Mesenteric fat pad (tissue), 1 donor: ENCODE data around the gene GATAD2A. TPM values are rescaled to one million over a fixed set of nuclear protein-coding genes. Genes with fewer than 3 reads are reported as not detected.
"Not testable (repeated sequence)": the region's sequence is repeated elsewhere in the genome, so short reads cannot be mapped to it uniquely, and the experiment has no call there.

ENCODE experiments used
- DNase-seq: peaks from one replicate; pipeline ENCODE4 v3.0.0-alpha.2; 2020; ENCODE audit warnings: low spot score
- long read RNA-seq: library from polyadenylated mRNA; unstranded; transcript quantifications from one replicate; pipeline ENCODE4 v2.0.0, GENCODE V29; 2020
- total RNA-seq: library from RNA; stranded (reverse); fragmentation: NEBNext Ultra II Directional; extraction: Animal tissue kit (Norgen Biotek cat#: 25700); gene quantifications from one replicate; pipeline ENCODE4 v1.2.1, GENCODE V29; 2021
- donor health status: DM: yes; HTN: yes; CAD: no.

GATAD2A gene
- 98.9 TPM for total RNA-seq
- long read RNA-seq, partial matches to known transcripts: 37 of 69 reads
- long read RNA-seq, other reads (novel, unspliced or antisense): 32 of 69 reads

DNA sequence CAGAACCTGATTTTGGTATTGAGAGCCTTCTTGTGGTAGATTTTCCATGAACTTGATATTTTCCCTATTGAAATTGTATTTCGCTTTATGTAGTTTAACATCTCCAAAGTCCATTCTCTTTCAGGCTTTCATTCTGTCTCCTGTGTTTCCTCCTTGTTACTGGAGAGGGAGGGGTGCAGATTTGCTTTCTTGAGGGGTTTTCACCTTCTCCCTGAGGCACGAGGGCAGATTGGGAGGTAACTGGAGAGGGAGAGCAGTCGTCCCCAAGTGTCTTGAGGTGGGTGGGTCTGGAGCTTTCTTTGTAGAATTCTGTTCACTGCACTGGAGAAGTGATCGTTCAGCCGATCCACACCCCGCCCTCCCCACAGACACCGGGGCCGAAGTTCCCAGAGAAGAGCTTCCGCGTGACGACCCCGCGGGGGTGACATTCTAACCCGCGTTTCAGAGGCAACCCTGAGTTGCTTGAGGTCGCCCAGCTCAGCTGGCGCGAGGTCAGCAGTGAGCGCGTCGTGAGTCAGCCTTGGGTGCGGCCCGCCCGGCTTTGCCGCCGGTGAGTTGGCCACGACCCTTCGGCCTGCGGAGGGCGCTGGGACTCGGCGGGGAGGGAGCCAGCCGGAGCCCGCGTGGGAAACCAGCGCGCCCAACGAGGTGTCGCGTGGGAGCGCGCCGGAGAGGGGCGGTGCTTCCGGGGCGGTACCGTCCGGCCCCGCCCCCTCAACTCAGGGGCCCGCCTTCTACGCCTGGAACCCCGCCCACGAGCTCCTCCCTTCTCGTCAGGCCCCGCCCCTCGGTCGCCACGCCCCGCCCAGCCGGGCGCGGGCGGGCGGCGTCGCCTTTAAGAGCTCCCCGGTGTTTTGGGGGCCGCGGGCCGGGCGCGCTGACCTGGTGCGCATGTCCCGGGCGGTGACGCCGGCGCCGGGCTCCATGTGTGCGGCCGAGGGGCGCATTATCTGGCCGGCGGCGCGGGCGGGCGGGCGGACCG is at the start of gene GATAD2A:
TSS of gene GATAD2A (plus strand) at position 797 of the 982 bp plus-strand sequence. CDS start 59,671 bp downstream, outside the sequence.
- DNase-seq: peak; percentile 99

DNA sequence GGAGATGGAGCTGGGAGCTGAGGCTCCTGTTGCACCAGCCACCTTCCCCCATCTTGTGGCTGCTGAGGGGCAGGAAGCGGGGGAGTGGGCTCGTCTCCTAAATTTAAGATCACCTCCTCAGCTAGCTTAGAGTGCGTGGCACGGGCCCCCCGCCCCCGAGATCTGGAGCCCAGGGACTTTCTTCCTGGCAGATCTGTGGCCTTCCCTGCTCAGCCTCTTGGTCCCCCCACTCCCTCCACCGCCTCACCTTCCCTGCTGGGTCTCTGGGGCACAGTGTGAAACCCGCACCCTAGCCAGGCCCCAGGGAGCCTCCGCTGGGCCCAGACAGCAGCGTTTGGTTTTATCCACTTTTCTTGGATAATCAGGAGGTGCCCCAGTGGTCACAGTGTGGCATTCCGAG is 49.0 kb upstream of the GATAD2A start:
- no peak for DNase-seq

DNA sequence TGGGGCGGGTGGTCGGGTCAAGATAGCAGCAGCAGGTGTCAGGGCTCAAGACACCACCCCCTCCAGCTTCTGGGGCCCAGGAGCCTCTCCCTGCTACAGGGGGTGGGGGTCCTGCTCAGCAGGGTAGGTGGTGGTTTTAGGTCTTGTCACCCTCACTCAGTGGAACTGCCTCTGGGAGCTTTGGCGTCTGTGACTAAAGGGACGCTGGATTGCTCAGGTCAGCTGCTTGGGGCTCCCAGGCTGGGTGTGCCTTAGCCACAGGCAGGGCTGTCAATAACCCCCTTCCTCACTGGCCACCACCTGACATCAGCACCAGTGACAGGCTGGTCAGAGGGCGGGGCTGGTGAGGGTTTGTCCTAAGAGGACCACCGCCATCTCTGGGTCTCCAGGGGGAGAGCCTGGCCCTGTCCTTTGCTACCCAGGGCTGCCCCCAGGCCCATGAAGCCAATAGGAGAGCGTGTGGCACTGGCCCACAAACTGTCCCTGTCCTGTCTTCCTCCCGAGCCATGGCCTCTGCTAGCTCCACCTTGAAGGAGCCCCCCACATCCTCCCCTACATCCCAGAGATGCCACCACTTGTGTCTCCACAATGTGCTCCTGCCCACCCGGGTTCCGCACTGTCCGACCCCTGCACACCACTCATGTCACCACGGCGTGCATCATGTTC is 48.4 kb upstream of the GATAD2A start:
- DNase-seq: no peak

DNA sequence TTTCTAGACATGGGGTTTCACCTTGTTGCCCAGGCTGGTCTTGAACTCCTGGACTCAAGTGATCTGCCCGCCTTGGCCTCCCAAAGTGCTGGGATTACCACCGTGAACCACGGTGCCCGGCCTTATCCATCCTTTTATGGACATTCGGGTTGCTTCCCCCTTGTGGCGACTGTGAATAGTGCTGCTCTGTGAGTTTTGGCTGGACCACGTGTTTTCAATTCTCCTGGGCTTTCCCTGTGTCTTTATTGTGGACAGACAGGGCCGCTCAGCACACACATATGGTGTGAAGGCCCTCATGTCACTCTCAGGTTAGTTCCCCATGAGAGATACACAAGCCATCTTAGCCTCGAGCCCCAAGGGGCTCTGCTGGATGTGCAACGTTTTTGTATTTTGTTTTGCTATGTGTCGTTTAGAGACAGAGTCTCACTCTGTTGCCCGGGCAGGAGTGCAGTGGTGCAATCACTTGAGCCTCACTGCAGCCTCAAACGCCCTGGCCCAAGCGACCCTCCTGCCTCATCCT is 44.3 kb upstream of the GATAD2A start:
- DNase-seq: no peak

GRCh38 chr19:19362075-19362474 is 43.4 kb upstream of the GATAD2A start:
- DNase-seq: no peak

GRCh38 chr19:19366434-19367396 is 38.8 kb upstream of the GATAD2A start:
- no peak for DNase-seq

- DNase-seq: no peak
These were observed 37.4 kb upstream of the GATAD2A start for GRCh38 chr19:19368087-19368486.

DNA sequence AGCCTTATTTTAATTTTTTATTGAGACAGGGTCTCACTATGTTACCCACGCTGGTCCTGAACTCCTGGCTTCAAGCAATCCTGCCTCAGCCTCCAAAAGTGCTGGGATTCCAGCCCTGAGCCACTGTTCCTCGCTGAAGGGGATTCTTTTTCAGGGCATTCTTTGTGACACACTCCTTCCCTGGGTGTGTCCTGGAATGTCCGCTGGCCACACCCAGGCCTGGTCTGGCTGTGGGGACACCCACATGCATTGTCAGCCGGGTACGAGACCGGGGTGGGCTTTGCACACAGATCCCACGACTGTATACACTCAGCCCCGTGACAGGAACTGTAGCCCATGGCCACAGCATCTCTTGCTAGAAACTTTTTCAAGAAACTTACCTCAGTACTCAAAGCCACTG is 34.4 kb upstream of the GATAD2A start:
- DNase-seq: no peak

GRCh38 chr19:19372656-19373416 is 32.6 kb upstream of the GATAD2A start:
- no peak for DNase-seq

- DNase-seq: no peak
These were observed 25.9 kb upstream of the GATAD2A start for GRCh38 chr19:19379527-19379926.

GRCh38 chr19:19380316-19380715 is 25.2 kb upstream of the GATAD2A start:
- not testable (repeated sequence) for DNase-seq

DNA sequence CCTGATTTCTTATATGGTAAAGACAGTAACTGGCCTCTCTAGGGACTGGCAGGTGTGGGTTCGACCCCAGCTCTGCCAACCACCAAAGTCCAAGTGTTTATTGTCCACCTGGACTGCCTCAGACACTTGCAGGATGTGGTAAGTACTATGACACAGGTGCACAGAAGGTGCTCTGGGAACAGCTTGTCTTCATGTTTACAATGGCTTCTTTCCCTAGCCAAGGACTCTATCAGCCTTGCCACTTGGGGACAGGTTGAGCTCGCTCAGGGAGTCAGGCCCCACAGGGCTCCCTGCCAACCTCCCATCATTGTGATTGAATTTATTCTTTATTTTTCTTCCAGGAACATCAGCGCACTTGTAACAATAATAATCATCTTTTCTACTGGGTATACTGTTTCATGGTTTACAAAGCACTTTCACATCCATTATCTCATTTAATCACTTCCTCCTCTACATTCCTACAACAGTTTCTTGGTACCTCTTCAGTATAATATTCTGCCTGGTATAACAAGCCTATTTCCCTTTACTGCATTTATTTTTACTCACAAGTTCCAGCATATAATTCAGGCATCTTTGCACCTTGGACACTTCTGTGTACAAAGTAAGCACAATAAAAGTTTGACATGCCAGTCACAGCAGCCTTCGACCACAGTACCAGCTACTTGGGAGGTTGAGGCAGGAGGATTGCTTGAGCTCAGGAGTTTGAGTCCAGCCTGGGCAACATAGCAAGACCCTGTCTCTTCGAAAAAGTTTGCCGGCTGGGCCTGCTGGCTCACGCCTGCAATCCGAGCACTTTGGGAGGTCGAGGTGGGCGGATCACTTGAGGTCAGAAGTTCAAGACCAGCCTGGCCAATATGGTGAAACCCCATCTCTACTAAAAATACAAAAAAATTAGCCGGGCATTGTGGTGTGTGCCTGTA is 24.2 kb upstream of the GATAD2A start:
- DNase-seq: no peak

GRCh38 chr19:19382118-19382517 is 23.4 kb upstream of the GATAD2A start:
- DNase-seq: no peak

DNA sequence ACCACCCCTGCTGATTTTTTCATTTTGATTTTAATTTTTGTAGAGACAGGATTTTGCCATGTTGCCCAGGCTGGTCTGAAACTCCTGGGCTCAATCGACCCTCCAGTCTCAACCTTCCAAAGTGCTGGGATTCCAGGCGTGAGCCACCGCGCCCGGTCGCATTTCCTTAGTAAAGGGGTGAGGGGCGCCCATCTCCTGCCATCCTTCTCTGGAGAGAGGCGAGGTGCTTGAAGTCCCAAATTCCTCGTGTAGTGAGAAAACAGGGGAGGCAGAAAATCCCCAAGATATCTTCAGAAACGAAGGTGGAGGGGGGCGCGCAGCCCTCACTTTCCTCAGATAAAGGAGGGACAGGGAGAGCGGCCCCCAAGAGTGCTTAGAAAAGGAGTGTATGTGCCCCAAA is 21.0 kb upstream of the GATAD2A start:
- DNase-seq: no peak

DNA sequence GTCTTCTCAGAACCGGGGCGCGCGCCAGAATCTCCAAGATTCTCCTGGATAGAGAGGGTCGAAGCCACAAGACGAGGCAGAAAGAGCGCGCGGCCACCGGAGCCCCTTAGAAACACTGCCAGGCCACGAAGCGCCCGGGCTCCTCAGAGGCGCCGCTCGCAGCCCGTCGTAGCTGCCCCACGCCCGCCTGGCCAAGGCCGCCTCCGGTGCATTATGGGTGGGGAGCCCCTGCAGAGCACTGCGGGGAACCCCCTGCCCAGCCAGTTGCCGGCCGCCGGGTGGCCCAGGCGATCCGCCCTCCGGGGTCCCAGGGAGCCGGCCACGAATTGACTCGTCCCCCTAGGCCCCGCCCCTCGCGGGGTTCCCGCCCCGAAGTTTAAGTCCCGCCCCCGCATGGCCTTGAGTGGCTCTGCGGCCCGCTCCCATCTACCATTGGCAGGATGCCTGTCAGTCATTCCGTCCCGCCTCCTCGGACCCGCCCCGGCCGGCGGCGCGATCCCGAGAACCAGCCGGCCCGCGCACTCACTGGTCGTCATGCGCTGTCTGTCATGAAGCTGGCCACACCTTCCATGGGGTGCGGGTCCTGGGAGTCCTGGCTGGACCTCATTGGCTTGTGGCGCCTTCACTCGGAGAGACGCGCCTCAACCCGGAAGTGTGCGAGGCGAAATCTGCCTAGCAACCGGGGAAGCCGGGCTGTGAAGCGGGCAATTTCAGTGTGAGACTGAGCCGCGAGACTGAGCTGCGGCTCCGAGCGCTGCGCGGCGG is 20.2 kb upstream of the GATAD2A start:
- peak; percentile 100 for DNase-seq

GRCh38 chr19:19385896-19386869 is 19.3 kb upstream of the GATAD2A start:
- no peak for DNase-seq

GRCh38 chr19:19387108-19387507 is 18.4 kb upstream of the GATAD2A start:
- no peak for DNase-seq
